A673 (cell line): ENCODE results near the gene MMEL1.

Experiments
- CTCF ChIP-seq: fragments of 300-800, 200-600 bp; sonication (generic); conservative IDR thresholded peaks from 2 replicates; pipeline ENCODE4 v1.5.1; 2017; ENCODE audit warnings: low read depth, mild to moderate bottlenecking, antibody characterized with exemption, low read length, moderate library complexity, mixed read lengths
- EZH2 ChIP-seq: fragments of 200-600 bp; sonication (generic); IDR thresholded peaks from 2 replicates; pipeline ENCODE4 v1.6.1; 2017; ENCODE audit warnings: borderline replicate concordance, low read depth, mild to moderate bottlenecking, mixed read lengths, antibody characterized with exemption, low read length; ENCODE audit not compliant: poor library complexity, severe bottlenecking

GRCh38 chr1:2639607-2640521 is 7.0 kb upstream of the MMEL1 start:
- TF ChIP-seq CTCF (no peak), EZH2 (no peak)
